HepG2 (cell line): ENCODE results near the gene ELOVL2. TPM values are rescaled to one million over a fixed set of nuclear protein-coding genes. Genes with fewer than 3 reads are reported as not detected.

ENCODE experiments used
- ATAC-seq: fragments of 200-7000 bp; cut with Tn5 transposase; 3 replicates; pipeline ENCODE4 v1.9.1; 2020; ENCODE audit warnings: mild to moderate bottlenecking, moderate library complexity
- BruUV-seq: library from RNA; stranded (reverse); fragments of 400-500 nt; replicated peaks from 2 replicates; lab custom pipeline; 2021; lab: Mats Ljungman, UMichigan
- CTCF ChIA-PET: fragments of 300-600 bp; formaldehyde crosslinking; extraction: SDS; loops from one replicate; lab custom pipeline; 2021; ENCODE audit warnings: low total read pairs, inconsistent platforms, low intra/inter-chr PET ratio; lab: Yijun Ruan, JAX
- POLR2A ChIA-PET: fragments of 350-600 bp; sonication (Branson Sonifier 250); formaldehyde crosslinking; loops from one replicate; lab custom pipeline; 2020; ENCODE audit warnings: antibody characterized with exemption, inconsistent platforms; lab: Yijun Ruan, JAX
- DNase-seq: peaks from one replicate; pipeline ENCODE4 v3.0.0-alpha.2; 2015; ENCODE audit warnings: low spot score
- FAIRE-seq: peaks from 3 replicates; lab custom pipeline; 2011; peaks lifted over from hg19 to GRCh38; lab: Jason Lieb, UNC
- H2AFZ ChIP-seq: one replicate; pipeline ENCODE4 v1.6.1; 2011; ENCODE audit warnings: low read length, inconsistent platforms
- H3K27ac ChIP-seq: fragments of 300-600 bp; 3 replicates; pipeline ENCODE4 v1.8.0; 2011; ENCODE audit warnings: mixed run types, mild to moderate bottlenecking, mixed read lengths, low read length, inconsistent platforms; ENCODE audit not compliant: insufficient read depth; ENCODE audit errors: extremely low read length
- H3K27me3 ChIP-seq, 2 experiments: fragments of 200-600 bp in 1 of 2; 2 replicates in 1 of 2; 3 replicates in 1 of 2; pipeline versions ENCODE4 v1.6.0 to v1.8.0; 2011; ENCODE audit warnings: low read length in 2 of 2, mild to moderate bottlenecking in 2 of 2, moderate library complexity in 2 of 2, inconsistent platforms in 1 of 2; ENCODE audit not compliant: insufficient read depth in 2 of 2, control insufficient read depth in 1 of 2
- H3K36me3 ChIP-seq, 2 experiments: fragments of 200-600 bp in 1 of 2; replicated peaks in 1 of 2; 2 replicates in 1 of 2; 3 replicates in 1 of 2; pipeline versions ENCODE4 v1.5.1 to v1.8.0; 2011; ENCODE audit warnings: low read length in 2 of 2, inconsistent platforms in 1 of 2; ENCODE audit not compliant: insufficient read depth in 2 of 2, control insufficient read depth in 1 of 2
- H3K4me1 ChIP-seq: 2 replicates; pipeline ENCODE4 v1.5.1; 2012; ENCODE audit warnings: low read length, inconsistent platforms; ENCODE audit not compliant: insufficient read depth
- H3K4me2 ChIP-seq: 2 replicates; pipeline ENCODE4 v1.6.0; 2011; ENCODE audit warnings: low read depth, low read length, inconsistent platforms
- H3K4me3 ChIP-seq, 3 experiments: fragments of 200-600 bp in 1 of 3; sonication (generic), shearing (Covaris generic) in 1 of 3; replicated peaks in 1 of 3; 2 replicates each; pipeline ENCODE4 v1.5.1; 2011 to 2016; ENCODE audit warnings: low read length in 3 of 3, inconsistent platforms in 2 of 3, low read depth in 2 of 3, mild to moderate bottlenecking in 2 of 3, control low read depth in 1 of 3, mixed read lengths in 1 of 3; ENCODE audit not compliant: insufficient read depth in 1 of 3
- H3K79me2 ChIP-seq: one replicate; pipeline ENCODE4 v1.6.1; 2011; ENCODE audit warnings: low read length, inconsistent platforms; ENCODE audit not compliant: insufficient read depth
- H3K9ac ChIP-seq: 2 replicates; pipeline ENCODE4 v1.6.0; 2011; ENCODE audit warnings: mild to moderate bottlenecking, low read depth, low read length, inconsistent platforms; ENCODE audit not compliant: insufficient read depth
- H3K9me3 ChIP-seq: 2 replicates; pipeline ENCODE4 v1.5.1; 2012; ENCODE audit warnings: mild to moderate bottlenecking, low read length
- H4K20me1 ChIP-seq: 2 replicates; pipeline ENCODE4 v1.6.0; 2011; ENCODE audit warnings: inconsistent platforms, mild to moderate bottlenecking, low read length, moderate library complexity; ENCODE audit not compliant: insufficient read depth
- GATAD1 ChIP-seq: IDR thresholded peaks from 2 replicates; pipeline ENCODE4 v1.6.1; 2016; ENCODE audit warnings: missing genetic modification reagents, missing compliant biosample characterization
- GMEB1 ChIP-seq: sonication (generic); formaldehyde crosslinking; IDR thresholded peaks from 2 replicates; pipeline ENCODE4 v1.5.1; 2020; ENCODE audit warnings: missing genetic modification reagents, mild to moderate bottlenecking, borderline replicate concordance
- MEIS1 ChIP-seq: sonication (generic); formaldehyde crosslinking; IDR thresholded peaks from 2 replicates; pipeline ENCODE4 v1.9.0; 2021; ENCODE audit warnings: mild to moderate bottlenecking, missing genetic modification reagents, moderate library complexity, borderline replicate concordance
- ZBTB46 ChIP-seq: sonication (generic); formaldehyde crosslinking; IDR thresholded peaks from 2 replicates; pipeline ENCODE4 v1.4.0; 2020; ENCODE audit warnings: mild to moderate bottlenecking, missing genetic modification reagents, borderline replicate concordance
- ZFY ChIP-seq: sonication (generic); formaldehyde crosslinking; IDR thresholded peaks from 2 replicates; pipeline ENCODE4 v1.4.0; 2020; ENCODE audit warnings: missing genetic modification reagents
- ZKSCAN5 ChIP-seq: sonication (generic); formaldehyde crosslinking; IDR thresholded peaks from 2 replicates; pipeline ENCODE4 v1.5.1; 2020; ENCODE audit warnings: mild to moderate bottlenecking, missing genetic modification reagents
- WGBS: methylation state at CpG from one replicate; pipeline ENCODE4 v1.1.6; 2017; ENCODE audit warnings: low lambda C conversion rate; 5-methylcytosine and 5-hydroxymethylcytosine counted together
- in situ Hi-C: cut with HindIII; loops from 2 replicates; pipeline ENCODE4 v1.10.0; 2017; ENCODE audit warnings: low pct_unique_long_range_greater_than_20kb; ENCODE audit not compliant: extremely low pct_ligation_motif_present
- intact Hi-C: fragments of 100-400 bp; cut with micrococcal nuclease; formaldehyde crosslinking; loops from one replicate; pipeline ENCODE4 v1.10.0; 2022; ENCODE audit not compliant: unreplicated experiment
- polyA plus RNA-seq, 8 experiments: library from polyadenylated mRNA; depleted of rRNA in 3 of 8; stranded (reverse) in 7 of 8; unstranded in 1 of 8; fragments of >200 nt; fragmentation: Illumina TruSeq in 4 of 8; extraction: Trizol in 4 of 8; gene quantifications; 2 replicates each; pipeline versions ENCODE4 v1.2.1 to v1.2.3, GENCODE V29; 2011 to 2016; ENCODE audit warnings: low read depth in 4 of 8, missing spikeins in 1 of 8, mixed read lengths in 1 of 8; ENCODE audit not compliant: insufficient read depth in 1 of 8
- total RNA-seq, 5 experiments: library from RNA; depleted of rRNA; stranded (reverse); fragments of >200 nt; fragmentation: Illumina TruSeq; extraction: Trizol; gene quantifications; 2 replicates each; pipeline ENCODE4 v1.2.3, GENCODE V29; 2016; ENCODE audit warnings: low read depth in 1 of 5
- TF ChIP-seq, protein P1 (sequence below): sonication (generic); formaldehyde crosslinking; IDR thresholded peaks from 2 replicates; pipeline ENCODE4 v1.5.1; 2020; ENCODE audit warnings: missing genetic modification reagents, mild to moderate bottlenecking, borderline replicate concordance

ELOVL2 gene
- total and polyA plus RNA-seq, 2 of the 13 experiments (the other 11 are each of a cell fraction or from before 2014, with no cell fraction given): 43.6 to 65.4 TPM

DNA sequence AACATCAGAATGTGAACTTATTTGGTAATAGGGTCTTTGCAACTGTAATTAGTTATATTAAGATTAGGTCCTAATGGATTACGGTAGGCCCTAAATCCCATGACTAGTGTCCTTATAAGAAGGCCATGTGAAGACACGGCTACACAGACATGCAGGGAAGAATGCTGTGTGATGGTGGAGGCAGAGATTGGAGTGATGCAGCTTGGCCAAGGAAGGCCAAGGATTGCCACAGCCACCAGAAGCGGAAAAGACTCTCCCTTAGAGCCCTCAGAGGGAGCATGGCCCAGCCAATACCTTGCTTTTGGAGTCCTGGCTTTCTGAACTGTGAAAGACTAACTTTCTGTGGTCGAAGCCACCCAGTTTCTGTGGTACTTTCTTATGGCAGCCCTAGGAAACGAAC is 39.9 kb upstream of the ELOVL2 start (continued):
- TF ChIP-seq GMEB1 (CRISPR knock-in tag): no peak

GRCh38 chr6:11083491-11083890 is 39.4 kb upstream of the ELOVL2 start:
- peaks cover 19% of the 10 kb centered on the region for H3K4me1 ChIP-seq
- H3K27me3 ChIP-seq: no peaks in the 10 kb centered on the region; a peak in 1 of 5 replicates
- no TSS peak for BruUV-seq
- WGBS: 27% methylated on average over 4 of the region's 4 CpGs
- no peaks in the 10 kb centered on the region for H3K9me3 ChIP-seq
- in situ Hi-C loops: no loop called here
- no peaks in the 10 kb centered on the region for H3K36me3 ChIP-seq
- H3K9ac ChIP-seq: no peak overlapping the region
- ChIA-PET POLR2A (interaction anchor here (1.8 kb wide), 1 partner anchor 10 kb away, joined by 6 read pairs; the partner anchor contains the start of gene SMIM13), CTCF (no interaction called here)
- H3K79me2 ChIP-seq: no peaks in the 10 kb centered on the region
- H3K4me3 ChIP-seq: no peak overlapping the region
- ATAC-seq (no peak), DNase-seq (no peak)
- H3K27ac ChIP-seq: no peak overlapping the region
- TF ChIP-seq, protein P1, sequence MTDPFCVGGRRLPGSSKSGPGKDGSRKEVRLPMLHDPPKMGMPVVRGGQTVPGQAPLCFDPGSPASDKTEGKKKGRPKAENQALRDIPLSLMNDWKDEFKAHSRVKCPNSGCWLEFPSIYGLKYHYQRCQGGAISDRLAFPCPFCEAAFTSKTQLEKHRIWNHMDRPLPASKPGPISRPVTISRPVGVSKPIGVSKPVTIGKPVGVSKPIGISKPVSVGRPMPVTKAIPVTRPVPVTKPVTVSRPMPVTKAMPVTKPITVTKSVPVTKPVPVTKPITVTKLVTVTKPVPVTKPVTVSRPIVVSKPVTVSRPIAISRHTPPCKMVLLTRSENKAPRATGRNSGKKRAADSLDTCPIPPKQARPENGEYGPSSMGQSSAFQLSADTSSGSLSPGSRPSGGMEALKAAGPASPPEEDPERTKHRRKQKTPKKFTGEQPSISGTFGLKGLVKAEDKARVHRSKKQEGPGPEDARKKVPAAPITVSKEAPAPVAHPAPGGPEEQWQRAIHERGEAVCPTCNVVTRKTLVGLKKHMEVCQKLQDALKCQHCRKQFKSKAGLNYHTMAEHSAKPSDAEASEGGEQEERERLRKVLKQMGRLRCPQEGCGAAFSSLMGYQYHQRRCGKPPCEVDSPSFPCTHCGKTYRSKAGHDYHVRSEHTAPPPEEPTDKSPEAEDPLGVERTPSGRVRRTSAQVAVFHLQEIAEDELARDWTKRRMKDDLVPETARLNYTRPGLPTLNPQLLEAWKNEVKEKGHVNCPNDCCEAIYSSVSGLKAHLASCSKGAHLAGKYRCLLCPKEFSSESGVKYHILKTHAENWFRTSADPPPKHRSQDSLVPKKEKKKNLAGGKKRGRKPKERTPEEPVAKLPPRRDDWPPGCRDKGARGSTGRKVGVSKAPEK: no peak
- TF ChIP-seq ZKSCAN5: no peak
- TF ChIP-seq GATAD1 (CRISPR knock-in tag): no peak
- TF ChIP-seq ZBTB46 (CRISPR knock-in tag): no peak
- no peak for TF ChIP-seq ZFY
- TF ChIP-seq MEIS1 (CRISPR knock-in tag): no peak
- TF ChIP-seq, all 625 proteins: peak for 0
- Histone ChIP-seq H4K20me1 (no peaks in the 10 kb centered on the region), H2AFZ (no peak overlapping the region), H3K4me2 (no peak overlapping the region)
- intact Hi-C loops: no loop called here
- no peak for FAIRE-seq
